Cardiac fibroblast (primary cell): Measurements from ENCODE around the gene TASOR2.

ENCODE experiments used
- DNase-seq, 2 donors: peaks; one replicate each; pipeline versions ENCODE4 v3.0.0 to v3.0.0-alpha.2; 2010; ENCODE audit warnings: low read depth in 2 of 2
- H3K4me3 ChIP-seq, 2 donors: replicated peaks in 1 of 2; 1 replicate in 1 of 2; 2 replicates in 1 of 2; pipeline ENCODE4 v1.5.1; 2011; ENCODE audit warnings: low read depth in 2 of 2, low read length in 2 of 2, mild to moderate bottlenecking in 2 of 2, moderate library complexity in 1 of 2
- TF ChIP-seq, protein P1 (sequence below): IDR thresholded peaks from one replicate; pipeline ENCODE4 v1.5.1; 2011; ENCODE audit warnings: low read depth, mild to moderate bottlenecking, low read length, inconsistent platforms

The TASOR2 gene, protein sequence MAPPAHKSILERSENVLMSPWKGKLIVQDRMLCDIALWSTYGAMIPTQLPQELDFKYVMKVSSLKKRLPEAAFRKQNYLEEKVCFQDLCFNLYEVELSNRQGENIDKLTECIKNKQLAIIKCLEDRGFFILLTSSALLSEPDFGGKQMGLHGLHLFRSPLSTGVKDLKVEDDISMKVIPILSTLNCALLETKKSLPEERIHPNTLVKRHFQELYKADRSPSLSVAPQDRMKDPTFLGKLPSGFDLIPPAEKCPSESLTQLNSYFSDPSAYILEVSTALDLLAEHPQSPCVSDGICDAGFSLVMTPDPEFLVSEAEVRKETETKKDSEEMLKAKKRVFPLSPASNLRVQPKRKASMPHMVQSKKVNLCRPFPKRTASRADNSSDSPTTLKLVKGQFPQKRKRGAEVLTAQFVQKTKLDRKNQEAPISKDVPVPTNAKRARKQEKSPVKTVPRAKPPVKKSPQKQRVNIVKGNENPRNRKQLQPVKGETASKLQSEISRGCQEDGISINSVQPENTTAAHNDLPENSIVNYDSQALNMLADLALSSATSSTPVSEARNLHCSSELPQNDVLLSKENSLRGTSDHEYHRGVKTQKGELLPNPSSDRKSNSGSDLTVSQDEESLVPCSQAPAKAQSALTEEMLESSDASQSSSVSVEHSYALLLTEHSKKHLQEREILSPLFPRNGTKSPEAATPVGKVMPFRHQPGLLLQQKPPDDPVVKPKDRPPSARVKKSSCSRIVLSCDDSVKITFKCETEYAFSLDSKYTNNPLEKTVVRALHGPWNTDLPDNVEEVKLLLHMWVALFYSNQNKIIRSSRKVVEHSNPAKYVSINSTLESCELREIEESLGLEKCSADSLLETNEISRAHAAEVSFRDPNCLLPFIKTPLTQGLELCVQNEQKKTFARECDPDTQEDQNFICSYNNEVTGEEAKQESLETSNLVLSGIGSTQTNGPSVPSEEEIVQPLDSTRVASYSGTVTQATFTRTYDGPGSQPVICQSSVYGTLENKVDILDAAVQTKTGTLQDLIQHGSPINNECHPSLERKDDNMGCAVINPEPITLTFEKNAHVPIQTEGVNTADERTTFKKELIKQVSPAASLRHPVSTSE (N-terminal part only)

DNA sequence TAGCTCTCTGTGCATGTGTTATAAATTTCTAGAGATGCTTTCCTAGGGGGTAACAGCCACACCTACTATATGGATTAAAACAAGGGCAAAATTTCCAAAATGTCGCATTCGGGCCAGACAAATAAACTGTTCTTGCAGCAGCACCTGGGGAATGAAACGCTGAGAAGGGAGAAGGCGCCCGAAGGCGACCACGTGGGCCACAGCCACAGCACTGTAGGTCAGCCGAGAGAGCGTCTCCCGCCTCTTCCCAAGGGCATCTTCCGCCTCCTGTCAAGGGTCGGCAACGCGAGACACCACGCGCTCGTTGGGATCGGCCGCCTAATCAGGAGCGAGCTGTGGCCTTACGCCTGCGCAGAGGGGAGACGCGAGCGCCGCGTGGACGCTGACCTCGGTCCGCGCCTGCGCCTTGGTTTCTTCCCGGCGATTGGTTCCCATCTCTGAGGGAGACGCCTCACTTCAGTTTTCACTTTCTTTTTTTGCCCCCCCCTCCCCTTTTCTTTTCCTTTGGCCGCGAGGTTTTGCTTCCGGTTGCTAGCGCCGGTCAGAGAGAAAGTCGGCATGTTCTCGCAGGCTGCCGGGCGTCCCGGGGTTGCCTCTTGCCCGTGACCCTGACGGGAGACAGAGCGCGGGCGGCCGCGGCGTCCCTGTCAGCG, at the start of gene TASOR2:
Gene TASOR2, plus strand, starts transcription at position 521 of the 653 bp plus-strand sequence. CDS start 35,805 bp downstream, outside the sequence.
- peak; percentile 98 for DNase-seq
- TF ChIP-seq, protein P1, sequence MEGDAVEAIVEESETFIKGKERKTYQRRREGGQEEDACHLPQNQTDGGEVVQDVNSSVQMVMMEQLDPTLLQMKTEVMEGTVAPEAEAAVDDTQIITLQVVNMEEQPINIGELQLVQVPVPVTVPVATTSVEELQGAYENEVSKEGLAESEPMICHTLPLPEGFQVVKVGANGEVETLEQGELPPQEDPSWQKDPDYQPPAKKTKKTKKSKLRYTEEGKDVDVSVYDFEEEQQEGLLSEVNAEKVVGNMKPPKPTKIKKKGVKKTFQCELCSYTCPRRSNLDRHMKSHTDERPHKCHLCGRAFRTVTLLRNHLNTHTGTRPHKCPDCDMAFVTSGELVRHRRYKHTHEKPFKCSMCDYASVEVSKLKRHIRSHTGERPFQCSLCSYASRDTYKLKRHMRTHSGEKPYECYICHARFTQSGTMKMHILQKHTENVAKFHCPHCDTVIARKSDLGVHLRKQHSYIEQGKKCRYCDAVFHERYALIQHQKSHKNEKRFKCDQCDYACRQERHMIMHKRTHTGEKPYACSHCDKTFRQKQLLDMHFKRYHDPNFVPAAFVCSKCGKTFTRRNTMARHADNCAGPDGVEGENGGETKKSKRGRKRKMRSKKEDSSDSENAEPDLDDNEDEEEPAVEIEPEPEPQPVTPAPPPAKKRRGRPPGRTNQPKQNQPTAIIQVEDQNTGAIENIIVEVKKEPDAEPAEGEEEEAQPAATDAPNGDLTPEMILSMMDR, result no peak
- peak within 1 kb of the TSS; percentile 74 to 95 for H3K4me3 ChIP-seq

DNA sequence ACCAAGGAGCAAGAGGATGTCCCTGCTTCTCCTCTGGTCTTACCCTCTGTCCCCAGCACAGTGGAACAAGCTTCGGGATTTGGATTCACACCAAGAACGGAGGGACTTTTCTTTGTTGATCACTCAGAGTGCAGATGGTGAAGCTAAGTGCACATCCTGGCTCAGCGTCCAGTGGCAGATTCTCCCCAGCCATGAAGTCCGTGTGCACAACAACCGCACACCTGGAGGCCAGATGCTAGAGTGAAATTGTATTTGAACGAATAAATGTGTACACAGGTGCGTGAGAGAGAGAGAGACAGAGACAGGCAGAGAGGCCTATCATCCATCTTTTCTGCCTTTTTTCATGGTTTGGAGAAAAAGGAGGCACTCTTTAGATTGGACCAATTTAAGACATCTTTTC, 49.7 kb upstream of the TASOR2 start:
- DNase-seq, result no peak
- H3K4me3 ChIP-seq, result no peak overlapping the region
- TF ChIP-seq, protein P1, result no peak

DNA sequence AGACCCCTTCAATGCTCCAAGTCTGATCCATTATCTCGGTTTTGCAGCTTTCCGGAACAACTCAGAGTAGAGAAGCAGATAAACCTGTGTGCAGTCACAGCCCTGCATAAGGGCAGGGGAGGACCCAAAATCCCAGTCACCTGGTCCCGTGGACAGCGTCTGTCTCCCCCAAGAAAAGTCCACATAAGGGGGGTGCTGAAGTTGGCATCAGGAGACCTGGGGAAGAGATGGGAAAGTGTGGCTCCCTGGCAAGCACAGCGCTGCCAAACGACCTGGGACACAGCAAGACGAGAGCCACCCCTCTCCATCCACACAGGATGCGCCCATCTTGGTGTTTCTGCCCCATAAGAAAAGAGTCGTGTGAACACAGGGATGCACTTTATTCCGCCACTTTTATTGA, 46.1 kb upstream of the TASOR2 start:
- TF ChIP-seq, protein P1, result no peak
- DNase-seq, result no peak
- H3K4me3 ChIP-seq, result no peak overlapping the region

DNA sequence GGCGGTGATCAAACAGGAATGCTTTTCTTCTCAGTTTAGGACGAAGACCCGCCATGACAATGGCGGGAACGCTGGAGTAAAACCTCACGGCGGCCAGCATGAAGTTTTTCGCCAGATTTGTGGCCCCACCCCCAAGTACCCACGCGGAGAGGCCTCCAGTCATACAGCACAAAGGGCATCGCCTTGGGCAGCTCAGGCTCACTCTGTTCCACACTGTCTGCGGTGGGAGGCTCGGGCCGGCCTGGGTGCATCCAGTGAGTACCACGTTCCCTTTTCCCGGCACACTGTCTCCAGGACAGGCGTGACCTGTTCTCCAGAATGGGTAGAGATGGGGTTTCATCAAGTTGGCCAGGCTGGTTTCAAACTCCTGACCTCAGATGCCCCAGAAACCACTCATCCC, 45.6 kb upstream of the TASOR2 start:
- H3K4me3 ChIP-seq, result no peak overlapping the region
- TF ChIP-seq, protein P1, result no peak
- no peak for DNase-seq

DNA sequence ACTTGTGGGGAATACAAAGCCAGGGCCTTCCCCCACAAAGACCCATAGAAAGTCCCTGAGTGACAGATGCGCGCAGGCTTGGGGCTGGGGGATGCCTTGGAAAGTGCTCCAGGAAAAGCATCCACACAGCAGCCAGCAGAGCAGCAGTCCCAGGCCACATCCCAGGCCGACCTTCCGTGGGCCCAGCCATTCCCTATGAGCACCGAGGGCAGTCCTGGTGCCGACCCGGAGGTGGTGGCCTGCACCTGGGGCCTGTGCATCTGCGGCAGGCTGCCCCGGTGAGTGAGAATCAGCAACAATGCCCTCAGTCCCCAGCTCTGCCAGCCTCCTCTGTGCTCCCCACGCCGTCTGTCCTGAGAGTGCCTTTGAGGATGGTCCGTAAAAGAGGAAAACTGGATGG, 44.6 kb upstream of the TASOR2 start:
- DNase-seq, result no peak
- H3K4me3 ChIP-seq, result no peak overlapping the region
- TF ChIP-seq, protein P1, result no peak

DNA sequence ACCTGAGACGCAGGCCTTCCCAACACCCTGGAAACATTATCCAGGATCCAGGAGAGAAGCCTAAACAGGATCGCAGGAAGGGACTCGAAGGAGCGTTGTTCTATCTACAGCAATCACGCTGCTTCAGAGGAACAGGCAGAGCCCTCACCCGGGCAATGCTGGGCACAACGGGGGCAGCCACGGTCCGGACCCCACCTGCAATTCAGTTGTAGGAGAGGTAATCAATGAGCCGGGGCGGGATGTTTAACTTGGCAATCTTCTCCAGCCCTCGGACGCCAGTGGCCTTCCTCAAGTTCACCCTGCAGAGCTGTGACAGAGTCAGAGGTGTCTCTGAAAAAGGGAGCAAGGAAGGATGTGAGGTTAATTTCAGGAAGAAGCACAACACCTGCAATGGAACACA, 44.1 kb upstream of the TASOR2 start:
- TF ChIP-seq, protein P1, result no peak
- no peak for DNase-seq
- H3K4me3 ChIP-seq, result no peak overlapping the region
